ENCODE results near the gene SLC37A1.

SLC37A1 gene

DNA sequence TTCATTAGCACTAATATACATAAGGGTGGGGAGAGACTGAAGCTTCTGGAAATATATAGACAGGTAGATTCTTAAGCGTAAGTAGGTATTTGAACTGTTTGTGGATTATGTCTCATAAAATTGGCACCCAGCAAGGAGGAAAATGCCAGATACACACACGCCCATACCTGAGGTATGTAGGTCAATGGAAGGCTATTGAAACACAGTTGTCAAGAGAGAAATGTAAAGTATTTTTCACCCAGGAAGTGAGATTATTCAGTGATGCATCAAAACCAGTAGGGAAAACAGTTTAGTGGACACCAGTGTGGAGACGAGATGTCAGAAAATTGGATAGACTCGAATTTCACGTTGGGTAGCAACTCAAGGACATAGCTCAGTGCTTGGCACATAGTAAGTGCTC is 12.9 kb upstream of the SLC37A1 start:
- Histone ChIP-seq H3K4me3 (replicated peaks; ENCODE audit: insufficient read depth, low read length) (no peak overlapping the region), H3K27me3 (ENCODE audit: insufficient read depth, poor library complexity, severe bottlenecking) (no peaks in the 10 kb centered on the region), H3K27ac (replicated peaks) (no peak overlapping the region)
- TF ChIP-seq SPI1 (IDR thresholded peaks at IDR 0.05; ENCODE audit: borderline replicate concordance, low read depth) (no peak), POLR2AphosphoS5 (IDR thresholded peaks at IDR 0.05; ENCODE audit: low read depth) (no peak), GABPA (IDR thresholded peaks at IDR 0.05; ENCODE audit: low read depth) (no peak)
- TF ChIP-seq, protein P1, sequence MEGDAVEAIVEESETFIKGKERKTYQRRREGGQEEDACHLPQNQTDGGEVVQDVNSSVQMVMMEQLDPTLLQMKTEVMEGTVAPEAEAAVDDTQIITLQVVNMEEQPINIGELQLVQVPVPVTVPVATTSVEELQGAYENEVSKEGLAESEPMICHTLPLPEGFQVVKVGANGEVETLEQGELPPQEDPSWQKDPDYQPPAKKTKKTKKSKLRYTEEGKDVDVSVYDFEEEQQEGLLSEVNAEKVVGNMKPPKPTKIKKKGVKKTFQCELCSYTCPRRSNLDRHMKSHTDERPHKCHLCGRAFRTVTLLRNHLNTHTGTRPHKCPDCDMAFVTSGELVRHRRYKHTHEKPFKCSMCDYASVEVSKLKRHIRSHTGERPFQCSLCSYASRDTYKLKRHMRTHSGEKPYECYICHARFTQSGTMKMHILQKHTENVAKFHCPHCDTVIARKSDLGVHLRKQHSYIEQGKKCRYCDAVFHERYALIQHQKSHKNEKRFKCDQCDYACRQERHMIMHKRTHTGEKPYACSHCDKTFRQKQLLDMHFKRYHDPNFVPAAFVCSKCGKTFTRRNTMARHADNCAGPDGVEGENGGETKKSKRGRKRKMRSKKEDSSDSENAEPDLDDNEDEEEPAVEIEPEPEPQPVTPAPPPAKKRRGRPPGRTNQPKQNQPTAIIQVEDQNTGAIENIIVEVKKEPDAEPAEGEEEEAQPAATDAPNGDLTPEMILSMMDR (IDR thresholded peaks at IDR 0.05; ENCODE audit: insufficient read depth, low read length): no peak
- TF ChIP-seq, protein P2, sequence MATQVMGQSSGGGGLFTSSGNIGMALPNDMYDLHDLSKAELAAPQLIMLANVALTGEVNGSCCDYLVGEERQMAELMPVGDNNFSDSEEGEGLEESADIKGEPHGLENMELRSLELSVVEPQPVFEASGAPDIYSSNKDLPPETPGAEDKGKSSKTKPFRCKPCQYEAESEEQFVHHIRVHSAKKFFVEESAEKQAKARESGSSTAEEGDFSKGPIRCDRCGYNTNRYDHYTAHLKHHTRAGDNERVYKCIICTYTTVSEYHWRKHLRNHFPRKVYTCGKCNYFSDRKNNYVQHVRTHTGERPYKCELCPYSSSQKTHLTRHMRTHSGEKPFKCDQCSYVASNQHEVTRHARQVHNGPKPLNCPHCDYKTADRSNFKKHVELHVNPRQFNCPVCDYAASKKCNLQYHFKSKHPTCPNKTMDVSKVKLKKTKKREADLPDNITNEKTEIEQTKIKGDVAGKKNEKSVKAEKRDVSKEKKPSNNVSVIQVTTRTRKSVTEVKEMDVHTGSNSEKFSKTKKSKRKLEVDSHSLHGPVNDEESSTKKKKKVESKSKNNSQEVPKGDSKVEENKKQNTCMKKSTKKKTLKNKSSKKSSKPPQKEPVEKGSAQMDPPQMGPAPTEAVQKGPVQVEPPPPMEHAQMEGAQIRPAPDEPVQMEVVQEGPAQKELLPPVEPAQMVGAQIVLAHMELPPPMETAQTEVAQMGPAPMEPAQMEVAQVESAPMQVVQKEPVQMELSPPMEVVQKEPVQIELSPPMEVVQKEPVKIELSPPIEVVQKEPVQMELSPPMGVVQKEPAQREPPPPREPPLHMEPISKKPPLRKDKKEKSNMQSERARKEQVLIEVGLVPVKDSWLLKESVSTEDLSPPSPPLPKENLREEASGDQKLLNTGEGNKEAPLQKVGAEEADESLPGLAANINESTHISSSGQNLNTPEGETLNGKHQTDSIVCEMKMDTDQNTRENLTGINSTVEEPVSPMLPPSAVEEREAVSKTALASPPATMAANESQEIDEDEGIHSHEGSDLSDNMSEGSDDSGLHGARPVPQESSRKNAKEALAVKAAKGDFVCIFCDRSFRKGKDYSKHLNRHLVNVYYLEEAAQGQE (IDR thresholded peaks at IDR 0.05; ENCODE audit: insufficient replicate concordance, low read depth): no peak
- DNase-seq (ENCODE audit: low read depth in 1 of 2, low spot score in 1 of 2): no peak

DNA sequence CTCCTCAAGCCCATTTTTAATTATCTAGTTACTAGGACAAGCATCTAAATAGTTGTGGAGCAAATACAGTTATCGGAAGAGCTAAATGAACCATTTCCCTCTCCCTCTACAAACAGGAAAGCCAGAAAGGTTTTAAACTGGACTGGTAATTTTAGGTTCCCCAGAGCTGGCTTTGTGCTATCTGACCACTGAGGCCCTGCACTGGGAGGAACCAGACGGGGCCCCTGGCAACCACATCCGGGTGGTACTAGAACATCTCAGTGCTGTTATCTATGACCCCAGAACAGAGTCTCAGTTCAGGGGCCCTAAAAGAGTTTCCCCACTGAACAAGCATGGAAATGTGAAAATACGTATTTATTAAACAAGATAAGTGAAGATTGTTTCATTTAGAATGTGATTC is 9.9 kb upstream of the SLC37A1 start:
- no peak overlapping the region for H3K4me3 ChIP-seq (replicated peaks; ENCODE audit: insufficient read depth, low read length)
- DNase-seq (ENCODE audit: low read depth in 1 of 2, low spot score in 1 of 2): no peak
- TF ChIP-seq GABPA (IDR thresholded peaks at IDR 0.05; ENCODE audit: low read depth) (no peak), SPI1 (IDR thresholded peaks at IDR 0.05; ENCODE audit: borderline replicate concordance, low read depth) (no peak), POLR2AphosphoS5 (IDR thresholded peaks at IDR 0.05; ENCODE audit: low read depth) (no peak)
- TF ChIP-seq, protein P2 (IDR thresholded peaks at IDR 0.05; ENCODE audit: insufficient replicate concordance, low read depth): no peak
- TF ChIP-seq, protein P1 (IDR thresholded peaks at IDR 0.05; ENCODE audit: insufficient read depth, low read length): no peak
- H3K27me3 ChIP-seq (ENCODE audit: insufficient read depth, poor library complexity, severe bottlenecking): no peaks in the 10 kb centered on the region
- H3K27ac ChIP-seq (replicated peaks): no peak overlapping the region

DNA sequence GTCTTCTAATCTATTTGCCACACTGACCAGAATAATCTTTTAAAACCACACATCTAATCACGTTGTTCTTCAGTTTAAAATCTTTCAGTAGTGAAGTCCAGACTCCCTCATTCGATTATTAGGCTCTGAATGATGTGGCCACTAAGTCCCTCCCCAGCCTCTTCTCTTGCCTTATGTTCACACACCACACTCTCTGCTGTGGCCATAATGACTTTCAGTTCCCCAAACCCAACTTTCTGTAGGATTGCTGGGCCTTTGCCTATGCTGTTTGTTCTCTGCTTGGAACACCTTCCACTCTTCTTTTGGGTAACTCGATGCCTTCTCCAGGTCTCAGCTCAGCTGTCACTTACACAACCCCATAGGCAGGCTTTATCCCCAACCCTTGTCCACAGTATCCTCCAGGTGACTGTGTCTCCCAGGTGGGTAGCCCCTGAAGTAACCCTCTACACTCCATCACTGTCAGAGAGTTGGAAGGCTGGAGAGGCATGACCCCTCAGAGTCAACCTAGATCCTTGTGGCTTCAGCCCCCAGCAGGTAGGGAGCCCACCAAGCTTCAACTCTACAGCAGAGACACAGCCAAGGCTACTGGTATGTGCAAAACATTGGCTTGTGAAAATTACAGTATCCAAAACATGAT is 8.4 kb upstream of the SLC37A1 start:
- no peak overlapping the region for H3K4me3 ChIP-seq (replicated peaks; ENCODE audit: insufficient read depth, low read length)
- no peak overlapping the region for H3K27ac ChIP-seq (replicated peaks)
- no peak for DNase-seq (ENCODE audit: low read depth in 1 of 2, low spot score in 1 of 2)
- no peaks in the 10 kb centered on the region for H3K27me3 ChIP-seq (ENCODE audit: insufficient read depth, poor library complexity, severe bottlenecking)
- TF ChIP-seq, protein P1 (IDR thresholded peaks at IDR 0.05; ENCODE audit: insufficient read depth, low read length): no peak
- TF ChIP-seq SPI1 (IDR thresholded peaks at IDR 0.05; ENCODE audit: borderline replicate concordance, low read depth) (no peak), POLR2AphosphoS5 (IDR thresholded peaks at IDR 0.05; ENCODE audit: low read depth) (no peak), GABPA (IDR thresholded peaks at IDR 0.05; ENCODE audit: low read depth) (no peak)
- TF ChIP-seq, protein P2 (IDR thresholded peaks at IDR 0.05; ENCODE audit: insufficient replicate concordance, low read depth): no peak
